Muscle layer of colon (tissue), 2 donors: ENCODE results near the gene CDX1.

Source experiments
- H3K27ac ChIP-seq: one replicate; pipeline ENCODE4 v1.7.0; 2013; ENCODE audit warnings: low read depth, mild to moderate bottlenecking, low read length, moderate library complexity
- H3K27me3 ChIP-seq, 2 donors: one replicate each; pipeline ENCODE4 v1.7.0; 2013; ENCODE audit warnings: low read length in 2 of 2, mild to moderate bottlenecking in 2 of 2; ENCODE audit not compliant: insufficient read depth in 2 of 2, control insufficient read depth in 1 of 2
- H3K36me3 ChIP-seq: one replicate; pipeline ENCODE4 v1.7.0; 2013; ENCODE audit warnings: mild to moderate bottlenecking, low read length; ENCODE audit not compliant: insufficient read depth
- H3K4me1 ChIP-seq: one replicate; pipeline ENCODE4 v1.7.0; 2013; ENCODE audit warnings: mild to moderate bottlenecking, low read length; ENCODE audit not compliant: insufficient read depth
- H3K4me3 ChIP-seq, 2 donors: one replicate each; pipeline ENCODE4 v1.7.0; 2013; ENCODE audit warnings: low read length in 2 of 2, low read depth in 1 of 2, mild to moderate bottlenecking in 1 of 2, moderate library complexity in 1 of 2
- H3K9ac ChIP-seq: one replicate; pipeline ENCODE4 v1.7.0; 2013; ENCODE audit warnings: low read length
- H3K9me3 ChIP-seq: one replicate; pipeline ENCODE4 v1.7.0; 2013; ENCODE audit warnings: mild to moderate bottlenecking, low read length
- donor health status: abdominal sarcoma.
- donor health status: Adenocarcinoma of cecum.

The CDX1 gene

GRCh38 chr5:150181027-150181426, 14.4 kb downstream of the CDX1 start:
- H3K27me3 ChIP-seq, result no peaks in the 10 kb centered on the region
- H3K27ac ChIP-seq, result no peak overlapping the region
- peaks cover 5% of the 10 kb centered on the region for H3K4me1 ChIP-seq
- H3K9me3 ChIP-seq, result no peaks in the 10 kb centered on the region
- H3K9ac ChIP-seq, result no peak overlapping the region
- no peak overlapping the region for H3K4me3 ChIP-seq
- H3K36me3 ChIP-seq, result no peaks in the 10 kb centered on the region

GRCh38 chr5:150181766-150182545, 15.4 kb downstream of the CDX1 start:
- H3K9me3 ChIP-seq, result no peaks in the 10 kb centered on the region
- no peaks in the 10 kb centered on the region for H3K36me3 ChIP-seq
- H3K27ac ChIP-seq, result no peak overlapping the region
- H3K27me3 ChIP-seq, result no peaks in the 10 kb centered on the region
- H3K9ac ChIP-seq, result no peak overlapping the region
- H3K4me3 ChIP-seq, result no peak overlapping the region
- H3K4me1 ChIP-seq, result peaks cover 5% of the 10 kb centered on the region

GRCh38 chr5:150182774-150183173, 16.2 kb downstream of the CDX1 start:
- peaks cover 5% of the 10 kb centered on the region for H3K4me1 ChIP-seq
- H3K27me3 ChIP-seq, result no peaks in the 10 kb centered on the region
- H3K4me3 ChIP-seq, result no peak overlapping the region
- no peaks in the 10 kb centered on the region for H3K9me3 ChIP-seq
- H3K27ac ChIP-seq, result no peak overlapping the region
- H3K9ac ChIP-seq, result no peak overlapping the region
- H3K36me3 ChIP-seq, result no peaks in the 10 kb centered on the region

DNA sequence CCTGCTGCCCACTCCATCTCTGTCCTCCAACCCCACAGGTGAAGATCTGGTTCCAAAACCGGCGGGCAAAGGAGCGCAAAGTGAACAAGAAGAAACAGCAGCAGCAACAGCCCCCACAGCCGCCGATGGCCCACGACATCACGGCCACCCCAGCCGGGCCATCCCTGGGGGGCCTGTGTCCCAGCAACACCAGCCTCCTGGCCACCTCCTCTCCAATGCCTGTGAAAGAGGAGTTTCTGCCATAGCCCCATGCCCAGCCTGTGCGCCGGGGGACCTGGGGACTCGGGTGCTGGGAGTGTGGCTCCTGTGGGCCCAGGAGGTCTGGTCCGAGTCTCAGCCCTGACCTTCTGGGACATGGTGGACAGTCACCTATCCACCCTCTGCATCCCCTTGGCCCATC, 16.9 kb downstream of the CDX1 start:
- H3K27ac ChIP-seq, result no peak overlapping the region
- peaks cover 5% of the 10 kb centered on the region for H3K4me1 ChIP-seq
- no peak overlapping the region for H3K4me3 ChIP-seq
- H3K27me3 ChIP-seq, result peaks cover 0 to 4% of the 10 kb centered on the region in 2 donors
- no peaks in the 10 kb centered on the region for H3K9me3 ChIP-seq
- no peak overlapping the region for H3K9ac ChIP-seq
- no peaks in the 10 kb centered on the region for H3K36me3 ChIP-seq

GRCh38 chr5:150184006-150184405, 17.4 kb downstream of the CDX1 start:
- H3K27ac ChIP-seq, result no peak overlapping the region
- H3K4me1 ChIP-seq, result peaks cover 5% of the 10 kb centered on the region
- H3K36me3 ChIP-seq, result no peaks in the 10 kb centered on the region
- no peak overlapping the region for H3K4me3 ChIP-seq
- H3K27me3 ChIP-seq, result peaks cover 0 to 8% of the 10 kb centered on the region in 2 donors
- H3K9ac ChIP-seq, result no peak overlapping the region
- no peaks in the 10 kb centered on the region for H3K9me3 ChIP-seq

DNA sequence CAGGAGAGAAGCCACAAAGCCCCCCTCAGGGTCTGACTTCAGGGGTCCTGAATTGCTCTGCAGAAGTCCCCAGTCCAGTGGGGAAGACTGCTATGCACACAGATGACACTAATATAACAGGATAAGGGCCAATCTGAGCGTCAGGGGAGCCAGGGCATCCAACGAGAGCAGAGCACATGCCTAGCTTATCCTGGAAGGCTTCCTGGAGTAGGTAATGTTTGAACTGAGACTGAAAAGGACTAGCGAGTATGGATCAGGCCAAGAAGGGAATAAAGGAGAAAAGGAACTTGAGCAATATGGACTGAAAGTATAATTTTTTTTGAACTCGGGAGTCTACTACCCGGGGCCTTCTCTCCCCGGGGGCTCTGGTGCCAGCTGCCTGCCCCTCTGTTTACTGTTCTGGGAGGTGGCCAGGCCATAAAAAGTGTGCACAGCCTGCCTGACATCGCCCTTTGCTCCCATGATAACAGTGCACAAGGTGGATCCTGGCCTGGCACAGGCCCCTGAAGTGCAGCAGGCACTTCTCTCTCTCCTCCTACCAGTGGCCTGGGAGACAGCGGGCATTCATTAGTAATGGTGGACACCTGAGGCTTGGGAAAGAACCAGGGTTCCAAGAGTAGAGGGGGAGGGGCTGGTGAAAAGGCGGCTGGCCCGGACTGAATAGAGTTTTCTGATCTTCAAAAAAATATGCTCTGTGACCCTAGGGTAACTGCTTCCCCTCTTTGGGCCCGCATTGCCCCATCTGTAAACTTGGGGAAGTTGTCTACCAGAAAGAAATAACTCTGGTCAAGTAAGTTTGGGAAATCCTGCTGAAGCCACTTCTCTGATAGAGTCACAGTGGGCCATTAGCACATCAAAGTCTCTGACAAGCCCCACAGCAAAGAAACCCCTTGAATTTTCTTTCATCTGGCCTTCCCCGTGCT, 18.7 kb downstream of the CDX1 start:
- no peaks in the 10 kb centered on the region for H3K36me3 ChIP-seq
- no peak overlapping the region for H3K27ac ChIP-seq
- H3K27me3 ChIP-seq, result peaks cover 7 to 21% of the 10 kb centered on the region in 2 donors
- H3K4me1 ChIP-seq, result peaks cover 5% of the 10 kb centered on the region
- no peak overlapping the region for H3K4me3 ChIP-seq
- no peak overlapping the region for H3K9ac ChIP-seq
- H3K9me3 ChIP-seq, result no peaks in the 10 kb centered on the region

GRCh38 chr5:150186137-150186536, 19.6 kb downstream of the CDX1 start:
- Histone ChIP-seq H3K4me1 (peaks cover 1% of the 10 kb centered on the region), H3K4me3 (no peak overlapping the region), H3K9ac (no peak overlapping the region), H3K27ac (no peak overlapping the region), H3K36me3 (no peaks in the 10 kb centered on the region), H3K9me3 (no peaks in the 10 kb centered on the region), H3K27me3 (peaks cover 7 to 30% of the 10 kb centered on the region in 2 donors)

GRCh38 chr5:150186897-150187296, 20.3 kb downstream of the CDX1 start:
- no peaks in the 10 kb centered on the region for H3K36me3 ChIP-seq
- H3K4me3 ChIP-seq, result no peak overlapping the region
- peaks cover 7 to 32% of the 10 kb centered on the region in 2 donors for H3K27me3 ChIP-seq
- H3K9me3 ChIP-seq, result no peaks in the 10 kb centered on the region
- no peaks in the 10 kb centered on the region for H3K4me1 ChIP-seq
- H3K9ac ChIP-seq, result no peak overlapping the region
- H3K27ac ChIP-seq, result no peak overlapping the region

DNA sequence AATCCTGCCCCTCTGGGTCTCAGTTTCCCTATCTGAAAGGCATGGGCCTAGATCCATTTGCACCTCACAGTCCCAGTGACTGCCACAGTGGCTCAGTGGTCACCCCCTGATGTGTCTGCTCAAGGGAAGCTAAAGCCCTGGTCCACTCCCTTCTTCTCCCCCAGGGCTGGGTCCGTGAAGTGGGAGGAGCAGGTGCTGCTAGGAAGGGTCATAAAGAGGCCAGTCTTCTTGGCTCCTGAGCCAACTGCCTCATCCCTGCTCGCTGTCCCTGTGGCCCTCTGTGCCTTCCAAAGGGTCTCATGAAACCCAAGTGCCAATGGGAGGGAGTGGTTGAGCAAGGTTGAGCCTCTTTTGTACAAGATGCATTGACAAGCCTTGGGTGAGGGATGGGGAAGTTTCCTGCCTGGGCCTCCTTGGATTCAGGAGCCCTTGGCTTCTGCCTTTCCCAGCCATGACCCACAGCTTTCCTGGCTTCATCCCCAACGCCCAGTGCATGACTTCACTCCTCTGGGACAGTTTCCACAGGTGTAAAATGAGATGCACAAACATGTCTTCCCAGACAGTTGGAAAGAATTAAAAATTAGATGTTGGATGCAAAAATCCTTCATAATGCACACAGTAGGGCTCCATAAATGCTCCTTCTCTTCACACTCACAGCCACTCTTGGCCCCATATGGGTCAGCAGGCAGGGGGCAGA, 21.7 kb downstream of the CDX1 start:
- Histone ChIP-seq H3K9ac (no peak overlapping the region), H3K4me1 (no peaks in the 10 kb centered on the region), H3K27ac (no peak overlapping the region), H3K27me3 (peaks cover 7 to 32% of the 10 kb centered on the region in 2 donors), H3K9me3 (no peaks in the 10 kb centered on the region), H3K4me3 (no peak overlapping the region), H3K36me3 (no peaks in the 10 kb centered on the region)

GRCh38 chr5:150189326-150189725, 22.7 kb downstream of the CDX1 start:
- Histone ChIP-seq H3K4me3 (no peak overlapping the region), H3K27ac (no peak overlapping the region), H3K4me1 (no peaks in the 10 kb centered on the region), H3K27me3 (peaks cover 7 to 32% of the 10 kb centered on the region in 2 donors), H3K9me3 (no peaks in the 10 kb centered on the region), H3K9ac (no peak overlapping the region), H3K36me3 (no peaks in the 10 kb centered on the region)
